A673 (cell line): ENCODE results near the gene MYO5B. TPM values are rescaled to one million over a fixed set of nuclear protein-coding genes. Genes with fewer than 3 reads are reported as not detected.

Experiments used
- BruUV-seq: library from RNA; stranded (reverse); fragments of 400-500 nt; replicated peaks from 2 replicates; lab custom pipeline; 2021; lab: Mats Ljungman, UMichigan
- CTCF ChIA-PET: fragments of 300-600 bp; sonication (Branson Sonifier 250); formaldehyde crosslinking; loops from one replicate; lab custom pipeline; 2022; ENCODE audit warnings: antibody characterized with exemption; lab: Charles Lee
- POLR2A ChIA-PET: fragments of 300-600 bp; sonication (Branson Sonifier 250); formaldehyde crosslinking; loops from one replicate; lab custom pipeline; 2022; ENCODE audit warnings: antibody characterized with exemption; ENCODE audit not compliant: low non-redundant PET; lab: Charles Lee
- DNase-seq: peaks from one replicate; pipeline ENCODE4 v3.0.0-alpha.2; 2015; ENCODE audit warnings: low spot score
- H3K27ac ChIP-seq: fragments of 200-600 bp; sonication (generic); 2 replicates; pipeline ENCODE4 v1.5.1; 2016; ENCODE audit warnings: mixed run types, low read depth, mild to moderate bottlenecking, mixed read lengths, antibody characterized with exemption, low read length; ENCODE audit not compliant: poor library complexity, severe bottlenecking
- H3K27me3 ChIP-seq: fragments of 200-600 bp; sonication (generic); replicated peaks from 2 replicates; pipeline ENCODE4 v1.6.1; 2017; ENCODE audit warnings: mixed run types, low read depth, mild to moderate bottlenecking, mixed read lengths, antibody characterized with exemption, low read length; ENCODE audit not compliant: insufficient read depth, poor library complexity
- H3K36me3 ChIP-seq: fragments of 200-600 bp; sonication (generic); 2 replicates; pipeline ENCODE4 v1.6.1; 2016; ENCODE audit warnings: mixed run types, mild to moderate bottlenecking, mixed read lengths, antibody characterized with exemption, low read length; ENCODE audit not compliant: insufficient read depth, poor library complexity, severe bottlenecking
- H3K4me1 ChIP-seq: fragments of 200-600 bp; sonication (generic); 2 replicates; pipeline ENCODE4 v1.6.1; 2017; ENCODE audit warnings: mixed run types, mild to moderate bottlenecking, mixed read lengths, antibody characterized with exemption, low read length; ENCODE audit not compliant: insufficient read depth, poor library complexity, severe bottlenecking
- H3K4me3 ChIP-seq: fragments of 200-600 bp; sonication (generic); 2 replicates; pipeline ENCODE4 v1.5.1; 2016; ENCODE audit warnings: low read depth, mixed run types, mild to moderate bottlenecking, mixed read lengths, low read length; ENCODE audit not compliant: poor library complexity, severe bottlenecking
- H3K9me3 ChIP-seq: fragments of 200-600 bp; sonication (generic); 2 replicates; pipeline ENCODE4 v1.6.1; 2016; ENCODE audit warnings: mixed run types, low read depth, mild to moderate bottlenecking, mixed read lengths, antibody characterized with exemption, low read length; ENCODE audit not compliant: poor library complexity, severe bottlenecking
- CTCF ChIP-seq: fragments of 300-800, 200-600 bp; sonication (generic); conservative IDR thresholded peaks from 2 replicates; pipeline ENCODE4 v1.5.1; 2017; ENCODE audit warnings: low read depth, mild to moderate bottlenecking, antibody characterized with exemption, low read length, moderate library complexity, mixed read lengths
- EZH2 ChIP-seq: fragments of 200-600 bp; sonication (generic); IDR thresholded peaks from 2 replicates; pipeline ENCODE4 v1.6.1; 2017; ENCODE audit warnings: borderline replicate concordance, low read depth, mild to moderate bottlenecking, mixed read lengths, antibody characterized with exemption, low read length; ENCODE audit not compliant: poor library complexity, severe bottlenecking
- intact Hi-C: fragments of 100-400 bp; cut with micrococcal nuclease; formaldehyde crosslinking; loops from one replicate; pipeline ENCODE4 v1.10.0; 2022; ENCODE audit not compliant: unreplicated experiment
- total RNA-seq: library from RNA; stranded (reverse); gene quantifications from 2 replicates; pipeline ENCODE4 v1.2.3, GENCODE V29; 2021

Gene MYO5B
- total RNA-seq, 1 experiment from 2014 or later = 0.30 TPM

DNA sequence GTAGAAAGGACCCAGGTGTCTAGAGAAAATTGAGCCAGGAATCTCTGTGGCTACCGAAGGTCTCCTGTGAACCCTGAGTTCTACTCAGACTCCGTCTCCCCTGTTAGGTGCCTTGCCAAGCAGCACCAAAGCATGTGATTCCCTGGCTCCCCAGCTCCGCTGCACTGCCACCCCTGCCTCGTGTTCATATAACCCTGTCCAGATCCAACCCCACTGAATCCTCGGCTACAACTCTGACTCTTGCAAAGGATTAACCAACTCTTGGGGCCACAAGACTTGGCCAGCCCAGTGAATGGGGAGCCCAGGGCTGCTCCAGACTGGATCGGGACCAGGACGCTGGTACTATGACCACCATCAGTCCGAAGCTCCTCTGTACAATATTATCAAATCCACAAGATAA, 344.3 kb downstream of the MYO5B start:
- no peak for DNase-seq
- Histone ChIP-seq H3K27me3 (no peaks in the 10 kb centered on the region), H3K36me3 (no peaks in the 10 kb centered on the region), H3K4me3 (no peak overlapping the region), H3K4me1 (no peaks in the 10 kb centered on the region), H3K9me3 (no peaks in the 10 kb centered on the region), H3K27ac (no peak overlapping the region)
- CTCF ChIA-PET = no interaction called here
- TF ChIP-seq CTCF (no peak), EZH2 (no peak)
- BruUV-seq = no TSS peak
- POLR2A ChIA-PET = no interaction called here
- intact Hi-C loops = loop anchor here (10.0 kb wide), 2 partner anchors 196 to 1176 kb away; no protein-coding TSS in a partner anchor

DNA sequence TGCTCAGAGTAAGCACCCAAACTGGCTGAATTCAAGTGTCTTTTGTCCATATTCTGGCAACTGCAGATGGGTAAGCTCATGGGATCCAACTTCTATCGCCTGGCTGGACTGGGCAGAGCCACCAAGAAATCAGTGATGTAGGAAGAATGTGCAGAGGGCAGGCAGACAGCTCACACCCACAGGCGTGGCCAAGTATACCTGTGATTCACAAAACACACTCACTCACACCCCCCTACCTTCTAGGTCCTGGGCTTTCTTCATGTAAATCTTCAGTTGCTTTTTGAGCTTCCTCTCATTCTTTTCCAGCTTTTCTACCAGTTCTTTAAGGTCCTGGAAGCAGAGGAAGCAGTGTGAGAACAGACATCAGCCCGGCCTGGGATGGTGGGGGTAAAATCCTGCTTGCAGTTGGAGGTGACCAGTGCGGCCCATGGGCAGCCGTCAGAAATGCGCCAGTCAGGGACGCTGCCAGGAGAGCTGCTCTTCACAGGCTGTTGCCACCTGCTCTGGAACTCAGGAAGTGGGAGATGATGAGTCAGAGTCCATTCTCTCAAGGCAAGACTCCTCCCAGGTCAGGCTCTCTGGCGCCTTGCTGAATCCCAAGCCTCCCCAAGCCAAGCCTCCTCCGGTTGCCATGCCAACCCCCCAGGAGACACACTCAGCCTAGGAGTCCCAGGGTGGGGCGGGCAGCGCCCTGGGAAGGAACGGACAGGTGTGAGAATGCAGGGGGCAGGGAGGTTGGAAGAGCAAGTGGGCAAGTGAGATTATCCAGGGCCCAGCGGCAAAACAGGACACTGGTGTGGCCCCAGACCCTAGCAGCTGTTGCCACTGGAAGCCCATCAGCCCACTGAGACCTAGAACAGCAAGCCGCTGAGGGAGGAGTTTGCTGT, 345.4 kb downstream of the MYO5B start:
- no peaks in the 10 kb centered on the region for H3K9me3 ChIP-seq
- BruUV-seq = no TSS peak
- ChIA-PET POLR2A (no interaction called here), CTCF (interaction anchor here (1.0 kb wide), 1 partner anchor 9 kb away, joined by 4 read pairs; no protein-coding TSS in a partner anchor)
- no peak for TF ChIP-seq CTCF
- TF ChIP-seq EZH2 = no peak
- intact Hi-C loops = loop anchor here (10.0 kb wide), 2 partner anchors 195 to 1175 kb away; no protein-coding TSS in a partner anchor
- H3K27me3 ChIP-seq = no peaks in the 10 kb centered on the region
- H3K36me3 ChIP-seq = no peaks in the 10 kb centered on the region
- DNase-seq = peak; percentile 54
- no peaks in the 10 kb centered on the region for H3K4me1 ChIP-seq
- H3K27ac ChIP-seq = no peak overlapping the region
- no peak overlapping the region for H3K4me3 ChIP-seq

DNA sequence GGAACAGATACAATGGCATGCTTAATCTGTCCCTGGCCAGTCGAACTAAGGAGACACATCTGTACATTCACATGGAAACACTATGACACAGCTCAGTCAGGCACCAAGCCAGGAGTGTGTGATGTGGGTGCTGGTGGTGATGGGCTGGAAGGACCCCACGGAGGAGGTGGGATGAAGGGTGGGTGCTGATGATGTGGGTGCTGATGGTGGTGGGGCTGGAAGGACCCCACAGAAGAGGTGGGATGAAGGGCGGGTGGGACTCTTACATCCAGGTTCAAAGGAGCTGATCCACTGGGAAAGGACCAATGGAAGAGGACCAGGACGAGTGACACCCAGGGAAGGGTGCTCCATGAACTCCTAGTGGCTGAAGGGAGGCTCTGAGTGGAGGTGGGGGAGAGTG, 346.8 kb downstream of the MYO5B start:
- Histone ChIP-seq H3K9me3 (no peaks in the 10 kb centered on the region), H3K4me3 (no peak overlapping the region), H3K27ac (no peak overlapping the region), H3K27me3 (no peaks in the 10 kb centered on the region), H3K4me1 (no peaks in the 10 kb centered on the region), H3K36me3 (no peaks in the 10 kb centered on the region)
- ChIA-PET CTCF (no interaction called here), POLR2A (no interaction called here)
- DNase-seq = no peak
- no peak for TF ChIP-seq CTCF
- TF ChIP-seq EZH2 = no peak
- no TSS peak for BruUV-seq
- intact Hi-C loops = no loop called here
